ENCODE measurements around the gene LAMA5. TPM values are rescaled to one million over a fixed set of nuclear protein-coding genes. Genes with fewer than 3 reads are reported as not detected.
A peak's percentile ranks its signal among the peaks of the same experiment; 100 is the strongest.

LAMA5 gene
- total RNA-seq, 1 donor from 2014 or later = 70.9 TPM

- no peak overlapping the region for H3K4me3 ChIP-seq
Measured at GRCh38 chr20:62382306-62383198, 15.4 kb upstream of the LAMA5 start.

GRCh38 chr20:62381842-62382241, 14.7 kb upstream of the LAMA5 start:
- Histone ChIP-seq H3K4me1 (peaks cover 65% of the 10 kb centered on the region), H3K27ac (replicated peaks) (peak overlapping the region; percentile 91), H3K4me3 (no peak overlapping the region), H3K27me3 (ENCODE audit: low read depth) (no peaks in the 10 kb centered on the region), H3K36me3 (no peaks in the 10 kb centered on the region), H3K9me3 (replicated peaks) (no peaks in the 10 kb centered on the region)
- TF ChIP-seq CTCF (IDR thresholded peaks at IDR 0.05; ENCODE audit: borderline replicate concordance) = no peak
- intact Hi-C loops (cut with micrococcal nuclease) = loop anchor here (5.0 kb wide), 1 partner anchor 80 kb away; the partner anchor contains the start of gene ADRM1
- DNase-seq = no peak

More at GRCh38 chr20:62382306-62383198, 15.4 kb upstream of the LAMA5 start:
- no peaks in the 10 kb centered on the region for H3K27me3 ChIP-seq (ENCODE audit: low read depth)
- peaks cover 64% of the 10 kb centered on the region for H3K4me1 ChIP-seq
- H3K36me3 ChIP-seq = no peaks in the 10 kb centered on the region
- H3K27ac ChIP-seq (replicated peaks) = peak overlapping the region; percentile 61
- no peaks in the 10 kb centered on the region for H3K9me3 ChIP-seq (replicated peaks)
- peak; percentile 72 for DNase-seq
- peak; percentile 97 for TF ChIP-seq CTCF (IDR thresholded peaks at IDR 0.05; ENCODE audit: borderline replicate concordance)
- intact Hi-C loops (cut with micrococcal nuclease) = loop anchor here (5.0 kb wide), 1 partner anchor 80 kb away; the partner anchor contains the start of gene ADRM1

- Histone ChIP-seq H3K9me3 (replicated peaks) (no peaks in the 10 kb centered on the region), H3K36me3 (no peaks in the 10 kb centered on the region), H3K4me3 (peak overlapping the region; percentile 36), H3K4me1 (peaks cover 66% of the 10 kb centered on the region), H3K27me3 (ENCODE audit: low read depth) (no peaks in the 10 kb centered on the region), H3K27ac (replicated peaks) (peak overlapping the region; percentile 91)
- DNase-seq = no peak
- TF ChIP-seq CTCF (IDR thresholded peaks at IDR 0.05; ENCODE audit: borderline replicate concordance) = no peak
- intact Hi-C loops (cut with micrococcal nuclease) = loop anchor here (5.0 kb wide), 1 partner anchor 79 kb away; the partner anchor contains the start of gene ADRM1
Measured at GRCh38 chr20:62381202-62381797, 14.2 kb upstream of the LAMA5 start.

- Histone ChIP-seq H3K27ac (replicated peaks) (peak overlapping the region; percentile 86), H3K9me3 (replicated peaks) (no peaks in the 10 kb centered on the region), H3K36me3 (no peaks in the 10 kb centered on the region), H3K27me3 (ENCODE audit: low read depth) (no peaks in the 10 kb centered on the region), H3K4me1 (peaks cover 72% of the 10 kb centered on the region), H3K4me3 (no peak overlapping the region)
- DNase-seq = no peak
- intact Hi-C loops (cut with micrococcal nuclease) = no loop called here
- TF ChIP-seq CTCF (IDR thresholded peaks at IDR 0.05; ENCODE audit: borderline replicate concordance) = no peak
Measured at GRCh38 chr20:62378215-62378614, 11.1 kb upstream of the LAMA5 start.

- no peak for TF ChIP-seq CTCF (IDR thresholded peaks at IDR 0.05; ENCODE audit: borderline replicate concordance)
- Histone ChIP-seq H3K4me1 (peaks cover 72% of the 10 kb centered on the region), H3K4me3 (no peak overlapping the region), H3K27ac (replicated peaks) (peak overlapping the region; percentile 86), H3K9me3 (replicated peaks) (no peaks in the 10 kb centered on the region), H3K36me3 (no peaks in the 10 kb centered on the region), H3K27me3 (ENCODE audit: low read depth) (no peaks in the 10 kb centered on the region)
- intact Hi-C loops (cut with micrococcal nuclease) = no loop called here
- DNase-seq = peak; percentile 59
Measured at GRCh38 chr20:62377615-62378178, 10.6 kb upstream of the LAMA5 start.
